HK-2 (cell line): ENCODE results near the gene HOXB7.

ENCODE experiments used
- DNase-seq: peaks from one replicate; pipeline ENCODE4 v3.0.0-alpha.2; 2018; ENCODE audit not compliant: unreplicated experiment

The HOXB7 gene

DNA sequence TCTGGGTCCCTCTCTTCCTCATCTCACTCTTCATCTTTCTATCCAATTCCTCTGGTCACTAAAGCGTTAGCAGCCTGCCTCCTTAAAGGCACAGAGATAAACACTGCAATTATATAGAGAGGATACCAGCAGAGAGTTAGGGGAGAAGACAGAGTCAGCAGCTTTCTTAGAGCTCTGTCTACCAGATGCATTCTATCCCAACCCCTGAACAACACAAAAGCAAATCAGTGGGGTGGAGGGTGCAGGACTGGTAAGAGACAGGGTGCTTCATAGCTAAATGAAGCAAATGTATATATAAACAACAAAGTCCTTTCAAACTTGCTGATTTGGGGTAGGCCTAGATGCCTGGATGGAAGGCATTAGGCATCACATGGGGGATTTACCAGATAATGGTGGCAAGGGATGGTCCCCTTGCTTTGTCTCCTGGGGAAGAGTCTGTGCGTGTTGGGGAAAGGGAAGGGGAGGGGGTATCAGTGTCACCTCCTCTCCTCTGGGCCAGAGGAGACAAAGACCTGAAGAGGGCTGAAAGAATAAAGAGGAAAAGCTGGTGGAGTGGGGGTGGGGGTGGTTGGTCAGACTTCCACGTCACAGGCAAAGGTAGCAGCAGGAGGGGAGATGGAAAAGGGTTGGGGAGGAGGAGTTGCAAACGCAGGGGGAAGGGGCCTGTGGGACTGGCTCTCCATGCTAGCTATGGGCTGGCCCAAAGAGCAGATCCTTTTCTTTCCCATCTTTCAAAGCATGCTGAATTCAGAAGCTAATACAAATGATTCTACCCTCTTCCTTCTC, 44.7 kb downstream of the HOXB7 start:
- DNase-seq = no peak

DNA sequence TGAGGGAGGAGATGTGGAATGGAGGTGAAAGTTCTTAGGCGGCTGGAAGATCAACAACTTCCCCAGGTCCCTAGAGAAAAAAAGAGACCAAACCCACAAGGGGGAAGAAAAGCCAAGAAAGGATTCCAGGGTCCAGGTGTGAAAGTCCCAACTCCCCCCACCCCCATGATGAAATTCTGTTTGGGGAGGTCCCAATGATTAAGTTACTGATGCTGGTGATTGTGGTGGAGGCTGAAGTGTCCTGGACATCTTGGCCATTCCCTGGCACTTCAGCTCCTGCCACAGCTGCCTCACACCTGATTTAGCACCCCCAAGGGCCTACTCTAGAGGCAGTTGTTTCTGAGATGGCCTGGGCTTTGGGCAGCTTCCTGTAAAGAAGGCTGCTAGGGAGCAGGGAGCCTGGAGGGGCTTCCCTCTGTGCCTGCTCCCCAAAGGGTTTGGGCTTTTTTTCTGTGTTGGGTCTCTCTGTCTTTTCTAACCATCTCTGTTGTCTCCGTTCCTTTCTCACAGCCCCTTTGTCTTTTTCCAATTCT, 45.7 kb downstream of the HOXB7 start:
- no peak for DNase-seq

DNA sequence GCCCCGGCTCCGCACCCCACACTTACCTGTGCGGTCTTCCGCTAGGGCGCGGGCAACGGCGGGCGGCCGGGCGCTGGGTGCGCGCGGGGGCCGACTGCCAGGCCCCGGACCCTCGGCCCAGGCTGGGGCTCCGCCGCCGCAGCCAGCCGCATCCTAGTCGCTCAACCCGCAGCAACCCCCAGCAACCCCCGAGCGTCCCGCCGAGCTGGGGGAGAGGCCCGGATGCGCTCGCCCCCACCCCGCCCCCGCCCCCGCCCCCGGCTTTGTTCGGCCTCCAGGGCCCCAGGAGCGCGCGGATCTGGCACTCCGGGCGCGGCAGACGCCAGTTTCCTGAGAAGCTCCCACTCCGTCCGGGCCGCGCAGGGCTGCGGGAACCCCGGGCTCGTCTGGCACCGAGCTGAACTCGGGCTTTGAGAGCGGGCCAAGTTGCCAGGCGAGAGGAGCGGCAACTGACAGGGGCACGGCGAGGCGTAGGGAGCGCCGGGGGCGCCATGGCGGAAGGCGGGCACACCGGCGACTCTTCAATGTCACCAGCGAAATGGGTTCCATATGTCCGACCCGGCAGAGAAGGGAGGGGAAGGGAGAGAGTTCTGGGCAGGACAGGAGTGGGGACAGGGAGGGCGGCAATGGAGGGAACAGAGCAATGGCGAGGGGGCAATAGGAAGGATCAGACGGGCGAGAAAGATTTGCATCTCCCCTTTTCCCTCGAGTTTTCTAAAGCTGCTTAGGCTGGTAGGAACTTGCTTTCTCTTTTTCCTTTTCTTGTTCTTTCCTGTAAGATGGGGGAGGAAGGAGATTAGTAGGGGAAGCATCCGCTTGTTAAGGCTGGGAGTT, 46.4 kb downstream of the HOXB7 start:
- no peak for DNase-seq

DNA sequence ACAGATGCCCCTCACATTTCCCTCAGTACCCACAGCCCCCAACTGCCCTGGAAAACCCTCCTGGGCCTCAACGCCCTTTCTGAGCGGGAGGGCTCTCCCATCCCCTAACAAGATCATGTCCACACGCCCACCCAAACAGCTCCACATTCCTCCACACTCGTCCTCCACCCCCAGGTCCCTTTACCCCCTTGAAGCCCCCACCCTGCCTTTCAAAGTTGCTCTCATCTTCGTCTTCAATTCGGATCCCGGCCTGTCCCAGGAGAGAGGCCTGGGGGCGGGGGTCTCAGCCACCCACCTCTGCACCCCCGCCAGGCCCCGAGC, 47.0 kb downstream of the HOXB7 start:
- DNase-seq = no peak

DNA sequence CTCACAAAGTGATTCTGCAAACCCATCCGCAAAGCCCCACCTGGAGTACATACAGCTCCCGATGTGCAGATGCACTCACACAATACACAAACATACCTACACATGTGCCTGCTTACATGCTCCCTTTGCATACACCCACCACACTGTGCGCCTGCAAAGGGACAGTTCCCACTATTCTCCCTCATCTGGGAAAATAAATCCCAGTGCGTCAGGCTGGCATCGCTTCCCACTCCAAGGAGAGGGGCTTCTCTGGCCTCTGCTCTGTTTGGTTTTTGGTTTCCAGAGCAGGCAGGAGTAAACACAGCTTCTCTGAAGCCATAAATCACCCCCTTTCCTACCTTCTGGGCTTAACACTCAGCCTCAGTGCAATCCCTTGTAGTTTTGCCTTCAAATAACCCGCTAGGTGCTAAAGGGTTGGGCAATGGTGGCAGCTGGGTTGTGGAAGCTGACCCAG, 47.4 kb downstream of the HOXB7 start:
- DNase-seq = no peak

DNA sequence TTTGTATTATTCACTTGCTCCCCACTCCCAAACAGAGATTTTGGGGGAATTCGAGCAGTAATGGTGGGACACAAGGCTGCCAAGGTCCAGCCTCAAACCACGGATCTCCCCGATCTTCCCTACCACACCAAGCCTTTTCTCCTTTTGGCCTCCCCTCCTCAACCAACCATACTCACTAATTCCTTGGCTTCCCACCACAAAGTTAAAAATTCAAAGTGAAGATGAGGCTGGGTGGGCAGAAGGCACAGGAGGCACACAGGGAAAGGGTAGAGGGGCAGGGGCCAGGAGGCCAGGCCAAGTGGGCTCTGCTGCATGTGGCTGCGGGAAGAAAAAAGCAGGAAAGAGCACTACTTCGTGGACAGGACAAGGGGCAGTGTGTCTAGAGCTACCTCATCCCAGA, 47.9 kb downstream of the HOXB7 start:
- DNase-seq = no peak

DNA sequence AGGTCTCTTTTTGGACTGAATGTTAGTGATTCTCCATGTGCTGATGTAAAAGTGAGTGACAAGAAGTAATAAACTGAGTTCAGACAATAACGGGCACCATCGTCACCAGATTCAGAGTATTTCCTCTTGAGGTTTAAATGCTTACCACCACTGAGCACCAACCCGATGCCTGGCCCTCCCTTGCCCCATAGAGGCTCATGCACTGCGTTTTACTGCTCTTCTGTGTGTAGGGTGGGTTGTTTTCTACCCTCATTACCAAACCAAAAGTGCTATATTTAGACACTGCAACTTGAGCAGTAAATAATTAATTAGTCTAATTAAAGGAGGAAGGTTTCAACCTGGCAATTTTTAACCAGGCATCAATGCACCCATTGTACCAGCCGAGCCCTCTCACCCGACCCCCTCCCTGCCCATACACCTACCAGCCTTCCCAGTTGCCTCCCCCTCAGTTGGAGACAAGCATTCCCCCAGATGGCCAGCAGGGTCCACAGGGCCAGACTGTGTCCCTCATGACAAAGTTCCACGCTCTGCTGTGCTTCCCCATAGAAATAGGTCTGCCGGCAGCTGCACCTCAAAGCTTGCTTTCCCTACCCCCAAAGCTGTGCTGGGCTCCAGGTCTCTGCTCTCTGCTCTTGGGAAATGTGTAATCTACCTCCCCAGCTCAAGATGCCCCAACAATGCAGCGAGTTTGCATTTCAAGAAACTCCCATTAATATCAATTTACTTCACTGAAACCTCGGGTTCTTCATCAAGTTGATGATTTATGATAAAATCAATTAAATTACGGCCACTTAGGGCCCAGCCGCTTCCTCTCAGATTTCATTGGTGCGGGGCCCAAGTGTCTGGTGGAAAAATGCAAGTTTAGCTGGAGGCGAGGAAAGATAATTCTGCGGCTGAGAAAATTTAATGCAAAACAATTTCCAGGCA, 48.7 kb downstream of the HOXB7 start:
- no peak for DNase-seq

DNA sequence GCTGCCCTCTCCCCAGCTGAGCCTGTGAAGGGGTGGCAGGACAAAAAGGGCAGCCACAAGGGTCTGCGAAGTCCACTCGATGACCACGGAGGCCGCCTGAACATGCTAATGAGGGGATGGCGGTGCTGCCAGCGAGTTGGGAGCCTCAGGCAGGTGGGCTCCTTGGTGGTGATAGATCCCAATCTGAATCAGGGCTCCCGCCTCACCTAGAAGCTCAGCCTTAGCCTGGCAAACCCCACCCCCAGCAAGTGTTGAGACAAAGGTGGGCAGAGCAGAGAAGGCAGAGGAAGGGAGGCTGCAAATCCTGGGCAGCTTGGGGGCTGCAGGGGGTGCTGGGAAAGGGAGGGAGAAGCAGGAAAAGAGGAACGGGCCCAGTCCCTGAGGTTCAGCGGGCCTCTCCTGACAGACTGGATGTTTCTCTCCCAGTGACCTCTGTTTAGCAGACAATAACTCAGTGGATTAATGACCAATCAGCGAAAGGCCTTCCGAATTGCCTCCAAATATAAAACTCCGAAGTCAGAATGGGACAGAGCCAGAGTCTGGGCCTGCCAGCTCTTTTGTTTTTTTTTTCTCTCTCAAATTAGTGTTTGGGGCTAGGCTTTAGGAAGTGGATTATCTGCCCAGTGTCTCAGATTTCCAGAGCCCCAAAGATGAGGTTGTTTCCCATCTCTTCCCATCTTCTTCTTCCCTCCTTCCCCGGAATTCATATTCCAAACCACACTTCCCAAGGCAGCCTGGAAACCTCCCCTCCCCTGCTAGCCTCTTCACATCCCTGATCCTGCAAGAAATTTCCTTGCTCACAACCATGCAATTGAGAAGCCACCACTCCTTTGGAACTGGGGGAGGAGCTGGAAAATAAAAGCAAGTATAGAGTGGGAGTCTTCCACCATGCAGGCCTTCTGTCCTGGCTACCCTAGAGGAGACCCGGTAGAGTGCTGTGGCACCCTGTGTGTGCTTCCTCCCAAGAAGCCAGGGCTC, 50.7 kb downstream of the HOXB7 start:
- DNase-seq = no peak

DNA sequence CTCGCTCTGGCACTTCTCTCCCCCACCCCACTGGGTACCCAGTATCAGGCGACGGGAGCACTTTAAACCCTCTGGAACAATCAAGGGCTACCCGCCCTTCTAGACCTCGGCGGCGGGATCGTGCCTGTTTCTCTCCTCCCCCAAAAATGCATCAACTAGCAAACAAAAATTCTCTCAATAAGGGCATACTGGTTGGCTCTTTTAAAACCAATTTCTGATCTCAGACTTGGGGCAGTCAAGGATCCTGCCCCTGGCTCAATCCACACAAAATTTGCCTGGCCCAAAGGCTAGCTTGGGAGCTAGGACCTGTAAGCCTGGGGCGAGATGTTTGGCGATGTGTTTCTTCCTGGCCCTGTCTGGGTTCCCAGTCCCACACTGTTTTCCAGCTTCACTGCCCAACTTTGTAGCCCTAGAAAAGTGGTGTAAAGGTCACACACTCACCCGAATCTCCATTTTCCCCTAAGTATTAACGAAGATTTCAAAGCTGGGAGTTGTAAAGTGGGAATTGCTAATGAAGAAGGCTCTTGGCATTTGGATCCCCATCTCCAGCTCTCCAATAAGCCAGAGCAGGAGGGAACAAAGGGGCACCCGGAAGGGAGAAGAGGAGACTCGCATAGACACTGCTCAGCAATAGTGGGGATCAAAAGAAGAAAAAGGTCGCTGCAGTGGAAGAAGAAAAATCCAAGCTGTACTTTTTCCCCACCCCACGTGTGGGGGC, 51.5 kb downstream of the HOXB7 start:
- DNase-seq = no peak

DNA sequence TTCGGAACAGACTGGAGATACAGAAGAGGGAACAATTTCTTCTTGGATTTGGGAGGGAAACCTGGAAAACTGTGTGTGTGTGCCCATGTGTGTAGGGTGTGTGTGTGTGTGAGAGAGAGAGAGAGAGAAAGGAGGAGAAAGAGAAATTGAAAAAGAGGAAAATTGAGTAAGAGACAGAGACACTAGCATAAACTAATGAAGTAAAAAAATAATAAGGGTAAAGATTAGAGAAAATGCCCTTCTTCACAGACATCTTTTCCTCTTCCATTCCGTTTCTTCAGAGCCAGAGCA, 52.0 kb downstream of the HOXB7 start:
- DNase-seq = no peak

DNA sequence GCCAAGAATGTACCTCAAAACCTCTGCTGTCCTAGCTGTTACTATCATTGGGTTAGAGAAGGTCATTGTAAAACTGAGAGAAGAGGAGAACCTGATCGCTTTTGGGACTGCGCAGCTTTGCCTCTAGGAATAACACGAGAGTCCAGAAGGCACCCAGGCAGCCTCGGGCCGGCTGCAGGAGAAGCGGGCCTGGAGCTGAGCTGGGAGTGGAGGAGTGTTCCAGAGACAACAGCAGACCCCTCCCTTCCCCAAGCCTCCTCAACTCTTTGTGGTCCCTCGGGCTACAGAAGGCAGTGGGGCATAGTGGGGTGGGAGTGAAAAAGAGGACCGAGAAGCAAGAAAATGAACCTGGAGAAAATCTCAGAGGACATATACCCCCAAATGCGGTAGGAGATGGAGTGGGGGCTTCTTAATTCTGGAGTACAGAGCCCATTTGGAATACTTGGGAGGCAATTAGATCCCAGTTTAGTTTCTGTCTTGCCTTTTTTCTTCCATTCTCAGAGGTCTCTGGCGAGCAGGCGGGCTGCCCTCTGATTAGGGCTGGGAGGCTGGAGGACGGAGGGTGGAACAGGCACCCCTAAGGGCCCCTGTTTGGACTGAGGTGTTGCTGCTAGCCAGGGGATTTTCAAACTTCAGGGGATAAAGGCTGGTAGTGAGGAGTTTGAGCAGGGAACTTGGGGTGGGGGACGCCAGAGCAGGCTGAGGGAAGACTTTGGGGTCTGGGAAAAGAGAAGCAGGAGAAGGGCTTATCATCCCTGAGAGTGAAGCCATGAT, 52.6 kb downstream of the HOXB7 start:
- no peak for DNase-seq
